Osteoblast (primary cell): Measurements from ENCODE around the gene XIRP2. TPM values are rescaled to one million over a fixed set of nuclear protein-coding genes. Genes with fewer than 3 reads are reported as not detected.
"Not testable (repeated sequence)": the region's sequence is repeated elsewhere in the genome, so short reads cannot be mapped to it uniquely, and the experiment has no call there.

Experiments used
- DNase-seq: peaks from one replicate; pipeline ENCODE4 v3.0.0; 2011; ENCODE audit warnings: low spot score, mixed read lengths; ENCODE audit not compliant: insufficient read length; ENCODE audit errors: missing footprints
- H2AFZ ChIP-seq: 2 replicates; pipeline ENCODE4 v1.6.0; 2011; ENCODE audit warnings: mild to moderate bottlenecking, low read length
- H3K27ac ChIP-seq: 2 replicates; pipeline ENCODE4 v1.5.1; 2011; ENCODE audit warnings: mild to moderate bottlenecking, low read depth, low read length, moderate library complexity
- H3K27me3 ChIP-seq: 2 replicates; pipeline ENCODE4 v1.6.0; 2012; ENCODE audit warnings: mild to moderate bottlenecking, control low read depth, inconsistent platforms, low read length, moderate library complexity; ENCODE audit not compliant: insufficient read depth
- H3K36me3 ChIP-seq: 2 replicates; pipeline ENCODE4 v1.5.1; 2011; ENCODE audit warnings: mild to moderate bottlenecking, low read length, control low read depth, moderate library complexity; ENCODE audit not compliant: insufficient read depth
- H3K4me1 ChIP-seq: 2 replicates; pipeline ENCODE4 v1.5.1; 2011; ENCODE audit warnings: mild to moderate bottlenecking, low read length, control low read depth, moderate library complexity; ENCODE audit not compliant: insufficient read depth
- H3K4me2 ChIP-seq: 2 replicates; pipeline ENCODE4 v1.6.0; 2011; ENCODE audit warnings: mild to moderate bottlenecking, low read length; ENCODE audit not compliant: insufficient read depth
- H3K4me3 ChIP-seq: fragments of 200-600 bp; sonication (generic); 3 replicates; pipeline ENCODE4 v1.5.1; 2012; ENCODE audit warnings: mild to moderate bottlenecking, low read length, inconsistent platforms; ENCODE audit not compliant: insufficient read depth
- H3K79me2 ChIP-seq: 2 replicates; pipeline ENCODE4 v1.6.0; 2012; ENCODE audit warnings: mild to moderate bottlenecking, low read length, control low read depth, inconsistent platforms; ENCODE audit not compliant: insufficient read depth
- H3K9me3 ChIP-seq: 2 replicates; pipeline ENCODE4 v1.5.1; 2011; ENCODE audit warnings: low read depth, low read length, control low read depth
- H4K20me1 ChIP-seq: 2 replicates; pipeline ENCODE4 v1.6.0; 2012; ENCODE audit warnings: mild to moderate bottlenecking, low read length, control low read depth; ENCODE audit not compliant: insufficient read depth
- CTCF ChIP-seq: IDR thresholded peaks from 2 replicates; pipeline ENCODE4 v1.5.1; 2011; ENCODE audit warnings: mild to moderate bottlenecking, low read depth, low read length, moderate library complexity; ENCODE audit errors: extremely low read depth
- total RNA-seq: library from RNA; depleted of rRNA; stranded (reverse); fragments of >200 nt; gene quantifications from 2 replicates; pipeline ENCODE4 v1.2.3, GENCODE V29; 2012

The XIRP2 gene
- total RNA-seq, 1 donor: not detected

GRCh38 chr2:167059173-167059572 lies 170.9 kb downstream of the XIRP2 start:
- no peak for DNase-seq
- H3K4me3 ChIP-seq: no peak overlapping the region
- H3K4me2 ChIP-seq: no peak overlapping the region
- no peak overlapping the region for H2AFZ ChIP-seq
- no peaks in the 10 kb centered on the region for H3K36me3 ChIP-seq
- H3K9me3 ChIP-seq: no peaks in the 10 kb centered on the region
- no peaks in the 10 kb centered on the region for H4K20me1 ChIP-seq
- H3K4me1 ChIP-seq: no peaks in the 10 kb centered on the region
- no peaks in the 10 kb centered on the region for H3K27me3 ChIP-seq
- no peaks in the 10 kb centered on the region for H3K79me2 ChIP-seq
- no peak overlapping the region for H3K27ac ChIP-seq
- no peak for TF ChIP-seq CTCF

DNA sequence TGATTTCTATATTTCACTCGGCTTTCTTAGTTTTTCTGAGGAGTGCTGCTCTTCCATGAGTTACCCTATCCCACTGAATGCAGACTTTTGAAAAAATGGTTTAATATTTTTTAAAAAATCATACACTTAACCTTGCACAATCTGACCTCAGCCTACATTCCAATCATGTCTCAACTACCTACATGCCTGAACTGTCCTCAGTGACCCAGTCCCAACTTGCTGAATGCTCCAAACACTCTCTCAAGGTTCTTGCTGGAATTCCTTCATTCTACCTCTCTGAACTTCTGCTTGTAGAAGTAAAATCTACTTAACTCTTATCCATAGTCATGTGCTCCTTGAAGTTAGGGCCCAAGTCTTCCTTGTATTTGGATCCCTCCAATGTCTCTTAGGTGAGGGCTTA lies 181.6 kb downstream of the XIRP2 start:
- H3K9me3 ChIP-seq: no peaks in the 10 kb centered on the region

GRCh38 chr2:167075708-167076107 lies 187.4 kb downstream of the XIRP2 start:
- H2AFZ ChIP-seq, H3K27ac ChIP-seq, H3K9me3 ChIP-seq, H3K4me1 ChIP-seq, H3K36me3 ChIP-seq, DNase-seq, H3K4me3 ChIP-seq, H4K20me1 ChIP-seq, H3K4me2 ChIP-seq, H3K27me3 ChIP-seq, H3K79me2 ChIP-seq: not testable (repeated sequence)

More for the DNA sequence above, 181.6 kb downstream of the XIRP2 start:
- Histone ChIP-seq H3K27me3 (no peaks in the 10 kb centered on the region), H3K36me3 (no peaks in the 10 kb centered on the region), H3K4me1 (no peaks in the 10 kb centered on the region), H3K4me2 (no peak overlapping the region), H3K4me3 (no peak overlapping the region), H2AFZ (no peak overlapping the region), H3K27ac (no peak overlapping the region), H4K20me1 (no peaks in the 10 kb centered on the region), H3K79me2 (no peaks in the 10 kb centered on the region)
- DNase-seq: no peak
- TF ChIP-seq CTCF: no peak

DNA sequence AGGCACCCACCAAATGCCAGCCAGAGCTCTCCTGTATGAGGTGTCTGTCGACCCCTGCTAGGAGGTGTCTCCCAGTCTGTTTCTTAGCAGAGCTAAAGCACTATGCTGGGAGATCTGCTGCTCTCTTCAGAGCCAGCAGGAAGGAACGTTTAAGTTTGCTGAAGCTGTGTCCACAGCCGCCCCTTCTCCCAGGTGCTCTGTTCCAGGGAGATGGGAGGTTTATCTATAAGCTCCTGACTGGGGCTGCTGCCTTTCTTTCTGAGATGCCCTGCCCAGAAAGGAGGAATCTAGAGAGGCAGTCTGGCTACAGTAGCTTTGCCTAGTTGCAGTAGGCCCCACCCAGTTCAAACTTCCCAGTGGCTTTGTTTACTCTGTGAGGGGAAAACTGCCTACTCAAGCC lies 210.7 kb downstream of the XIRP2 start:
- not testable (repeated sequence) for DNase-seq, H3K4me3 ChIP-seq

DNA sequence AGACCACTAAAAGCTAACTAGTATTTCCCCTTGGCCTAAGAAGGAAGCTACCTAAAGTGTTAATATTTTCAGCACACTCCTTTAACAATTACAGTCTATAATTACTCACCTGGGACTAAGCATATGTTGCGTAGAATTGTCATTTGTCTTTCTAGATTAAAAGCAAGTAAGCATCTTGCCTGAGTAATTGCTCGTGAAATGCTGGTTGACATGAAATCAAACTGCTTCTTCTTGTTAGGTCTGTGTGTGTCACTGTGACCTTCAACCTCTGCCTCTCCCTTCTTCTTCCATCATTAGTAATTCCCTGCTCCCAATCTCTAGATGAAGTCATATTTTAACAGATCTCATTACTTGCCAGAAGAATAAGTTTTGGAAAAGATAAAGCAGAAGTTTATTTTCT lies 212.2 kb downstream of the XIRP2 start:
- Histone ChIP-seq H4K20me1 (no peaks in the 10 kb centered on the region), H3K79me2 (no peaks in the 10 kb centered on the region), H3K36me3 (no peaks in the 10 kb centered on the region), H3K9me3 (no peaks in the 10 kb centered on the region), H3K27me3 (no peaks in the 10 kb centered on the region), H3K4me2 (no peak overlapping the region), H3K27ac (no peak overlapping the region), H3K4me3 (no peak overlapping the region), H3K4me1 (no peaks in the 10 kb centered on the region), H2AFZ (no peak overlapping the region)
- no peak for DNase-seq
- no peak for TF ChIP-seq CTCF

More for the DNA sequence above, 210.7 kb downstream of the XIRP2 start:
- H3K79me2 ChIP-seq, H3K27me3 ChIP-seq, H3K9me3 ChIP-seq, H3K4me2 ChIP-seq, H4K20me1 ChIP-seq, H3K27ac ChIP-seq, H3K36me3 ChIP-seq, H3K4me1 ChIP-seq, H2AFZ ChIP-seq: not testable (repeated sequence)
